SU-DHL-6 (cell line): ENCODE results near the gene SCTR.

Source experiments
- H2AFZ ChIP-seq: fragments of 200-600 bp; sonication (generic); 2 replicates; pipeline ENCODE4 v1.6.1; 2014; ENCODE audit warnings: low read depth, mild to moderate bottlenecking, moderate library complexity, mixed read lengths, antibody characterized with exemption, low read length; ENCODE audit not compliant: severe bottlenecking
- H3F3A ChIP-seq: fragments of 200-600 bp; shearing (Covaris generic); 2 replicates; pipeline ENCODE4 v1.6.0; 2016; ENCODE audit warnings: antibody characterized with exemption, mild to moderate bottlenecking; ENCODE audit not compliant: insufficient read depth
- H3K27ac ChIP-seq: fragments of 200-600 bp; sonication (generic); 2 replicates; pipeline ENCODE4 v1.5.1; 2016; ENCODE audit warnings: low read depth, mild to moderate bottlenecking, low read length, moderate library complexity, mixed read lengths
- H3K27me3 ChIP-seq: fragments of 200-600 bp; sonication (generic), shearing (Covaris generic); 2 replicates; pipeline ENCODE4 v1.6.0; 2014; ENCODE audit warnings: mild to moderate bottlenecking, low read length
- H3K36me3 ChIP-seq: fragments of 200-600 bp; sonication (generic); 2 replicates; pipeline ENCODE4 v1.6.1; 2014; ENCODE audit warnings: mild to moderate bottlenecking, low read length, mixed read lengths
- H3K4me2 ChIP-seq: fragments of 300-600, 200-600 bp; shearing (Covaris generic), sonication (generic); 2 replicates; pipeline ENCODE4 v1.6.0; 2014; ENCODE audit warnings: low read length, low read depth, mild to moderate bottlenecking; ENCODE audit not compliant: poor library complexity, severe bottlenecking
- H3K4me3 ChIP-seq: fragments of 200-600 bp; sonication (generic); 2 replicates; pipeline ENCODE4 v1.5.1; 2014; ENCODE audit warnings: antibody characterized with exemption, low read length, mild to moderate bottlenecking, mixed read lengths; ENCODE audit not compliant: insufficient read depth, poor library complexity, severe bottlenecking
- H3K79me2 ChIP-seq: fragments of 200-600 bp; sonication (generic); 2 replicates; pipeline ENCODE4 v1.6.1; 2014; ENCODE audit warnings: mild to moderate bottlenecking, low read length, moderate library complexity; ENCODE audit not compliant: insufficient read depth
- H3K9ac ChIP-seq: fragments of 200-600 bp; sonication (generic); 2 replicates; pipeline ENCODE4 v1.7.0; 2014; ENCODE audit warnings: mild to moderate bottlenecking, low read length
- H3K9me2 ChIP-seq: fragments of 200-600 bp; sonication (generic); replicated peaks from 2 replicates; pipeline ENCODE4 v1.6.1; 2014; ENCODE audit warnings: low read length; ENCODE audit not compliant: insufficient read depth
- H3K9me3 ChIP-seq: fragments of 200-600 bp; sonication (generic); 2 replicates; pipeline ENCODE4 v1.6.1; 2014; ENCODE audit warnings: low read length, mixed read lengths; ENCODE audit not compliant: insufficient read depth
- H4K20me1 ChIP-seq: fragments of 200-600 bp; sonication (generic); 2 replicates; pipeline ENCODE4 v1.6.1; 2014; ENCODE audit warnings: low read depth, mild to moderate bottlenecking, antibody characterized with exemption, low read length, moderate library complexity, mixed read lengths
- CTCF ChIP-seq: fragments of 200-600 bp; sonication (generic); IDR thresholded peaks from one replicate; pipeline ENCODE4 v1.5.1; 2017; ENCODE audit warnings: antibody characterized with exemption, mild to moderate bottlenecking, low read length, moderate library complexity; ENCODE audit not compliant: insufficient read depth, poor library complexity, severe bottlenecking
- EZH2phosphoT487 ChIP-seq: fragments of 200-600 bp; sonication (generic), shearing (Covaris generic); conservative IDR thresholded peaks from 2 replicates; pipeline ENCODE4 v1.6.1; 2018; ENCODE audit warnings: mild to moderate bottlenecking, antibody characterized with exemption, low read length, moderate library complexity, mixed read lengths

The SCTR gene

GRCh38 chr2:119495948-119496347, 28.3 kb downstream of the SCTR start:
- Histone ChIP-seq H3K9me2 (no peaks in the 10 kb centered on the region), H3K27ac (no peak overlapping the region), H3K79me2 (no peaks in the 10 kb centered on the region), H3K4me3 (no peak overlapping the region), H3K9ac (no peak overlapping the region), H3K4me2 (no peak overlapping the region), H4K20me1 (no peaks in the 10 kb centered on the region), H3K36me3 (no peaks in the 10 kb centered on the region), H3K9me3 (peaks cover 6% of the 10 kb centered on the region; the same call in 1 of the 2 replicates), H2AFZ (no peak overlapping the region), H3F3A (no peaks in the 10 kb centered on the region), H3K27me3 (no peaks in the 10 kb centered on the region)
- TF ChIP-seq EZH2phosphoT487: no peak
- no peak for TF ChIP-seq CTCF

- Histone ChIP-seq H3K79me2 (no peaks in the 10 kb centered on the region), H2AFZ (no peak overlapping the region), H3K27ac (no peak overlapping the region), H3K9me3 (no peaks in the 10 kb centered on the region), H3K27me3 (no peaks in the 10 kb centered on the region), H3K36me3 (no peaks in the 10 kb centered on the region), H3K9me2 (no peaks in the 10 kb centered on the region), H3K9ac (no peak overlapping the region), H3K4me3 (no peak overlapping the region), H3K4me2 (no peak overlapping the region), H3F3A (no peaks in the 10 kb centered on the region), H4K20me1 (no peaks in the 10 kb centered on the region)
- TF ChIP-seq EZH2phosphoT487: no peak
- TF ChIP-seq CTCF: no peak
Measured at GRCh38 chr2:119494163-119494790, 30.0 kb downstream of the SCTR start.

GRCh38 chr2:119491776-119492525, 32.3 kb downstream of the SCTR start:
- Histone ChIP-seq H2AFZ (no peak overlapping the region), H3K9ac (no peak overlapping the region), H3K79me2 (no peaks in the 10 kb centered on the region), H3K27ac (no peak overlapping the region), H3K36me3 (no peaks in the 10 kb centered on the region), H4K20me1 (no peaks in the 10 kb centered on the region), H3K9me3 (no peaks in the 10 kb centered on the region), H3F3A (no peaks in the 10 kb centered on the region), H3K4me3 (no peak overlapping the region), H3K9me2 (no peaks in the 10 kb centered on the region), H3K27me3 (no peaks in the 10 kb centered on the region), H3K4me2 (no peak overlapping the region)
- no peak for TF ChIP-seq CTCF
- no peak for TF ChIP-seq EZH2phosphoT487
